ENCODE measurements around the gene FHAD1.
A peak's percentile ranks its signal among the peaks of the same experiment; 100 is the strongest.

FHAD1 gene

GRCh38 chr1:15215116-15215515 is 31.9 kb upstream of the FHAD1 start:
- TF ChIP-seq FOXM1 (IDR thresholded peaks at IDR 0.05; ENCODE audit: borderline replicate concordance, low read depth) (no peak), YY1 (IDR thresholded peaks at IDR 0.05; ENCODE audit: low read depth) (no peak), USF1 (IDR thresholded peaks at IDR 0.05) (no peak), CEBPB (IDR thresholded peaks at IDR 0.05) (no peak), RAD21 (IDR thresholded peaks at IDR 0.05; ENCODE audit: low read depth) (no peak), NFIC (IDR thresholded peaks at IDR 0.05) (no peak), ZBTB7A (IDR thresholded peaks at IDR 0.05; ENCODE audit: low read depth) (no peak), EGR1 (IDR thresholded peaks at IDR 0.05) (no peak), TAF1 (IDR thresholded peaks at IDR 0.05; ENCODE audit: low read depth) (no peak), CREB1 (IDR thresholded peaks at IDR 0.05; ENCODE audit: low read depth) (no peak)

GRCh38 chr1:15217654-15218053 is 29.4 kb upstream of the FHAD1 start:
- TF ChIP-seq TCF12 (IDR thresholded peaks at IDR 0.05; ENCODE audit: low read depth) = no peak
- no peak for TF ChIP-seq ZBTB7A (IDR thresholded peaks at IDR 0.05; ENCODE audit: low read depth)
- no peak for TF ChIP-seq NFIC (IDR thresholded peaks at IDR 0.05)
- no peak for TF ChIP-seq TAF1 (IDR thresholded peaks at IDR 0.05; ENCODE audit: low read depth)
- no peak for TF ChIP-seq TEAD4 (IDR thresholded peaks at IDR 0.05)
- no peak for TF ChIP-seq EP300 (IDR thresholded peaks at IDR 0.05; ENCODE audit: borderline replicate concordance)
- TF ChIP-seq FOXM1 (IDR thresholded peaks at IDR 0.05; ENCODE audit: borderline replicate concordance, low read depth) = no peak
- TF ChIP-seq CREB1 (IDR thresholded peaks at IDR 0.05; ENCODE audit: low read depth) = no peak
- TF ChIP-seq RAD21 (IDR thresholded peaks at IDR 0.05; ENCODE audit: low read depth) = no peak
- TF ChIP-seq CEBPB (IDR thresholded peaks at IDR 0.05) = no peak
- no peak for TF ChIP-seq REST (IDR thresholded peaks at IDR 0.05; ENCODE audit: low read depth)
- no peak for TF ChIP-seq YY1 (IDR thresholded peaks at IDR 0.05; ENCODE audit: low read depth)
- no peak for TF ChIP-seq MAX (IDR thresholded peaks at IDR 0.05)

GRCh38 chr1:15218287-15219279 is 28.4 kb upstream of the FHAD1 start:
- TF ChIP-seq YY1 (IDR thresholded peaks at IDR 0.05; ENCODE audit: low read depth) (0 out of 2 replicates have a peak, but pooled peaks have one; percentile 16), MAX (IDR thresholded peaks at IDR 0.05) (no peak)

GRCh38 chr1:15219280-15220023 is 27.6 kb upstream of the FHAD1 start:
- no peak for TF ChIP-seq NFIC (IDR thresholded peaks at IDR 0.05)
- no peak for TF ChIP-seq ZBTB7A (IDR thresholded peaks at IDR 0.05; ENCODE audit: low read depth)
- TF ChIP-seq EGR1 (IDR thresholded peaks at IDR 0.05) = no peak
- TF ChIP-seq CEBPB (IDR thresholded peaks at IDR 0.05) = no peak
- no peak for TF ChIP-seq TCF12 (IDR thresholded peaks at IDR 0.05; ENCODE audit: low read depth)

GRCh38 chr1:15220024-15220392 is 27.0 kb upstream of the FHAD1 start:
- no peak for TF ChIP-seq TCF12 (IDR thresholded peaks at IDR 0.05; ENCODE audit: low read depth)
- TF ChIP-seq REST (IDR thresholded peaks at IDR 0.05; ENCODE audit: low read depth) = no peak
- TF ChIP-seq MAX (IDR thresholded peaks at IDR 0.05) = no peak
- no peak for TF ChIP-seq EGR1 (IDR thresholded peaks at IDR 0.05)
- TF ChIP-seq CEBPB (IDR thresholded peaks at IDR 0.05) = no peak
- TF ChIP-seq FOXM1 (IDR thresholded peaks at IDR 0.05; ENCODE audit: borderline replicate concordance, low read depth) = no peak
- TF ChIP-seq ZBTB7A (IDR thresholded peaks at IDR 0.05; ENCODE audit: low read depth) = no peak
- TF ChIP-seq TEAD4 (IDR thresholded peaks at IDR 0.05) = no peak
- TF ChIP-seq USF1 (IDR thresholded peaks at IDR 0.05) = no peak
- TF ChIP-seq RAD21 (IDR thresholded peaks at IDR 0.05; ENCODE audit: low read depth) = no peak
- TF ChIP-seq YY1 (IDR thresholded peaks at IDR 0.05; ENCODE audit: low read depth) = no peak
- TF ChIP-seq NFIC (IDR thresholded peaks at IDR 0.05) = no peak
- TF ChIP-seq EP300 (IDR thresholded peaks at IDR 0.05; ENCODE audit: borderline replicate concordance) = no peak
- TF ChIP-seq TAF1 (IDR thresholded peaks at IDR 0.05; ENCODE audit: low read depth) = no peak
